HepG2 (cell line): ENCODE results near the gene MEAK7. TPM values are rescaled to one million over a fixed set of nuclear protein-coding genes. Genes with fewer than 3 reads are reported as not detected.
A peak's percentile ranks its signal among the peaks of the same experiment; 100 is the strongest.

ENCODE experiments used
- ATAC-seq: fragments of 200-7000 bp; cut with Tn5 transposase; 3 replicates; pipeline ENCODE4 v1.9.1; 2020; ENCODE audit warnings: mild to moderate bottlenecking, moderate library complexity
- BruUV-seq: library from RNA; stranded (reverse); fragments of 400-500 nt; replicated peaks from 2 replicates; lab custom pipeline; 2021; lab: Mats Ljungman, UMichigan
- CTCF ChIA-PET: fragments of 300-600 bp; formaldehyde crosslinking; extraction: SDS; loops from one replicate; lab custom pipeline; 2021; ENCODE audit warnings: low total read pairs, inconsistent platforms, low intra/inter-chr PET ratio; lab: Yijun Ruan, JAX
- POLR2A ChIA-PET: fragments of 350-600 bp; sonication (Branson Sonifier 250); formaldehyde crosslinking; loops from one replicate; lab custom pipeline; 2020; ENCODE audit warnings: antibody characterized with exemption, inconsistent platforms; lab: Yijun Ruan, JAX
- DNase-seq: peaks from one replicate; pipeline ENCODE4 v3.0.0-alpha.2; 2015; ENCODE audit warnings: low spot score
- FAIRE-seq: peaks from 3 replicates; lab custom pipeline; 2011; peaks lifted over from hg19 to GRCh38; lab: Jason Lieb, UNC
- H2AFZ ChIP-seq: one replicate; pipeline ENCODE4 v1.6.1; 2011; ENCODE audit warnings: low read length, inconsistent platforms
- H3K27ac ChIP-seq: fragments of 300-600 bp; 3 replicates; pipeline ENCODE4 v1.8.0; 2011; ENCODE audit warnings: mixed run types, mild to moderate bottlenecking, mixed read lengths, low read length, inconsistent platforms; ENCODE audit not compliant: insufficient read depth; ENCODE audit errors: extremely low read length
- H3K27me3 ChIP-seq, 2 experiments: fragments of 200-600 bp in 1 of 2; 2 replicates in 1 of 2; 3 replicates in 1 of 2; pipeline versions ENCODE4 v1.6.0 to v1.8.0; 2011; ENCODE audit warnings: low read length in 2 of 2, mild to moderate bottlenecking in 2 of 2, moderate library complexity in 2 of 2, inconsistent platforms in 1 of 2; ENCODE audit not compliant: insufficient read depth in 2 of 2, control insufficient read depth in 1 of 2
- H3K36me3 ChIP-seq, 2 experiments: fragments of 200-600 bp in 1 of 2; replicated peaks in 1 of 2; 2 replicates in 1 of 2; 3 replicates in 1 of 2; pipeline versions ENCODE4 v1.5.1 to v1.8.0; 2011; ENCODE audit warnings: low read length in 2 of 2, inconsistent platforms in 1 of 2; ENCODE audit not compliant: insufficient read depth in 2 of 2, control insufficient read depth in 1 of 2
- H3K4me1 ChIP-seq: 2 replicates; pipeline ENCODE4 v1.5.1; 2012; ENCODE audit warnings: low read length, inconsistent platforms; ENCODE audit not compliant: insufficient read depth
- H3K4me2 ChIP-seq: 2 replicates; pipeline ENCODE4 v1.6.0; 2011; ENCODE audit warnings: low read depth, low read length, inconsistent platforms
- H3K4me3 ChIP-seq, 3 experiments: fragments of 200-600 bp in 1 of 3; sonication (generic), shearing (Covaris generic) in 1 of 3; replicated peaks in 1 of 3; 2 replicates each; pipeline ENCODE4 v1.5.1; 2011 to 2016; ENCODE audit warnings: low read length in 3 of 3, inconsistent platforms in 2 of 3, low read depth in 2 of 3, mild to moderate bottlenecking in 2 of 3, control low read depth in 1 of 3, mixed read lengths in 1 of 3; ENCODE audit not compliant: insufficient read depth in 1 of 3
- H3K79me2 ChIP-seq: one replicate; pipeline ENCODE4 v1.6.1; 2011; ENCODE audit warnings: low read length, inconsistent platforms; ENCODE audit not compliant: insufficient read depth
- H3K9ac ChIP-seq: 2 replicates; pipeline ENCODE4 v1.6.0; 2011; ENCODE audit warnings: mild to moderate bottlenecking, low read depth, low read length, inconsistent platforms; ENCODE audit not compliant: insufficient read depth
- H3K9me3 ChIP-seq: 2 replicates; pipeline ENCODE4 v1.5.1; 2012; ENCODE audit warnings: mild to moderate bottlenecking, low read length
- H4K20me1 ChIP-seq: 2 replicates; pipeline ENCODE4 v1.6.0; 2011; ENCODE audit warnings: inconsistent platforms, mild to moderate bottlenecking, low read length, moderate library complexity; ENCODE audit not compliant: insufficient read depth
- ARID3A ChIP-seq: IDR thresholded peaks from 2 replicates; pipeline ENCODE4 v1.6.1; 2012; ENCODE audit warnings: low read depth, low read length, improper control_type of control experiment
- CHD2 ChIP-seq: IDR thresholded peaks from 2 replicates; pipeline ENCODE4 v1.6.1; 2011; ENCODE audit warnings: low read depth, low read length, improper control_type of control experiment
- DNMT1 ChIP-seq: sonication (generic); formaldehyde crosslinking; IDR thresholded peaks from 2 replicates; pipeline ENCODE4 v1.5.1; 2020; ENCODE audit warnings: mild to moderate bottlenecking, missing genetic modification reagents
- ERF ChIP-seq: IDR thresholded peaks from 2 replicates; pipeline ENCODE4 v1.6.1; 2018; ENCODE audit warnings: missing biosample characterization, missing genetic modification reagents
- HMG20B ChIP-seq: conservative IDR thresholded peaks from 2 replicates; pipeline ENCODE4 v1.6.1; 2016; ENCODE audit warnings: missing genetic modification reagents, missing compliant biosample characterization
- SMAD3 ChIP-seq: sonication (generic); formaldehyde crosslinking; IDR thresholded peaks from 2 replicates; pipeline ENCODE4 v1.4.0; 2020; ENCODE audit warnings: missing genetic modification reagents
- TEF ChIP-seq: sonication (generic); formaldehyde crosslinking; IDR thresholded peaks from 2 replicates; pipeline ENCODE4 v1.5.0; 2020; ENCODE audit warnings: missing genetic modification reagents
- ZNF382 ChIP-seq: sonication (generic); formaldehyde crosslinking; IDR thresholded peaks from 2 replicates; pipeline ENCODE4 v1.5.0; 2020; ENCODE audit warnings: missing genetic modification reagents, mild to moderate bottlenecking, borderline replicate concordance
- ZNF431 ChIP-seq: sonication (generic); formaldehyde crosslinking; IDR thresholded peaks from 2 replicates; pipeline ENCODE4 v1.9.0; 2022; ENCODE audit warnings: missing genetic modification reagents, low read depth, mild to moderate bottlenecking, borderline replicate concordance
- ZNF788 ChIP-seq: sonication (generic); formaldehyde crosslinking; IDR thresholded peaks from 2 replicates; pipeline ENCODE4 v1.5.0; 2020; ENCODE audit warnings: mild to moderate bottlenecking, missing genetic modification reagents, borderline replicate concordance
- WGBS: methylation state at CpG from one replicate; pipeline ENCODE4 v1.1.6; 2017; ENCODE audit warnings: low lambda C conversion rate; 5-methylcytosine and 5-hydroxymethylcytosine counted together
- in situ Hi-C: cut with HindIII; loops from 2 replicates; pipeline ENCODE4 v1.10.0; 2017; ENCODE audit warnings: low pct_unique_long_range_greater_than_20kb; ENCODE audit not compliant: extremely low pct_ligation_motif_present
- intact Hi-C: fragments of 100-400 bp; cut with micrococcal nuclease; formaldehyde crosslinking; loops from one replicate; pipeline ENCODE4 v1.10.0; 2022; ENCODE audit not compliant: unreplicated experiment
- polyA plus RNA-seq, 8 experiments: library from polyadenylated mRNA; depleted of rRNA in 3 of 8; stranded (reverse) in 7 of 8; unstranded in 1 of 8; fragments of >200 nt; fragmentation: Illumina TruSeq in 4 of 8; extraction: Trizol in 4 of 8; gene quantifications; 2 replicates each; pipeline versions ENCODE4 v1.2.1 to v1.2.3, GENCODE V29; 2011 to 2016; ENCODE audit warnings: low read depth in 4 of 8, missing spikeins in 1 of 8, mixed read lengths in 1 of 8; ENCODE audit not compliant: insufficient read depth in 1 of 8
- total RNA-seq, 5 experiments: library from RNA; depleted of rRNA; stranded (reverse); fragments of >200 nt; fragmentation: Illumina TruSeq; extraction: Trizol; gene quantifications; 2 replicates each; pipeline ENCODE4 v1.2.3, GENCODE V29; 2016; ENCODE audit warnings: low read depth in 1 of 5
- TF ChIP-seq, protein P1 (sequence below): sonication (generic); formaldehyde crosslinking; IDR thresholded peaks from 2 replicates; pipeline ENCODE4 v1.5.1; 2020; ENCODE audit warnings: missing genetic modification reagents, mild to moderate bottlenecking, borderline replicate concordance

Gene MEAK7
- total and polyA plus RNA-seq, 2 of the 13 experiments (the other 11 are each of a cell fraction or from before 2014, with no cell fraction given): 11.8 to 14.7 TPM

DNA sequence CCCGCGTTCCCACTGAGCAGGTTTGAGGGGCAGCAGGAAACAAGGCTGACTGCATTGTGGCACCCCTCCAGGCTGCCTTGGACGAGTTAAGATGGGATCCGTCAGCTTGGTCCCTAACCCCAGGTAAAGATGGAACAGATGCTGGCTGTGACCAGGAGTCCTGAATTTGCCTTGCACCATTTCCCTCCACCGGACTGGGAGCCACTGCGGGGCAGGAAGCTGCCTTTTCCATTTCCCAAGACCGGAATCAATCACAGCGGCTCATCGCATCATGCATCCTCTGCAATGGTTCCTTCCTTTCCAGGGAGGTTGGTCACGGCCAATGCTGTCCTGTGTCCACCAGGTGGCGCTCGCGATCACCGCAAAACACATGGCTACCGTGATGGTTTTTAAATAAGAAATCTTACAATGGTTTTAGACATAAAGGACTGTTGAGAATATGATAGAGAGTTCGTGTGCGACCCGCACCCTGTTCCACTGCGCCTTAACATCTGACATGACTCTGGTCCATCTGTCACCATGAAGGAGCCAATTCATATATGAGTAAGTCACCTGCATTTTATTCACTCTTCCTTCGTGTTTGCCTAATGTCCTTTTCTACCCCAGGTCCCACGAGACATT lies 6.8 kb upstream of the MEAK7 start (continued):
- TF ChIP-seq TEF (CRISPR knock-in tag) (no peak), ZNF431 (CRISPR knock-in tag) (no peak), ERF (CRISPR knock-in tag) (peak; percentile 60; the same call in 1 of the 2 replicates)

- Histone ChIP-seq H3K27me3 (no peaks in the 10 kb centered on the region; a peak in 1 of 5 replicates), H3K4me3 (no peak overlapping the region), H3K79me2 (no peaks in the 10 kb centered on the region), H3K36me3 (no peaks in the 10 kb centered on the region), H3K9me3 (no peaks in the 10 kb centered on the region), H2AFZ (no peak overlapping the region), H3K27ac (no peak overlapping the region), H3K4me1 (peaks cover 37% of the 10 kb centered on the region), H3K9ac (no peak overlapping the region), H3K4me2 (no peak overlapping the region), H4K20me1 (no peaks in the 10 kb centered on the region)
- in situ Hi-C loops: no loop called here
- FAIRE-seq (no peak), DNase-seq (no peak), ATAC-seq (no peak)
- POLR2A ChIA-PET: no interaction called here
- WGBS: 54% methylated on average over 15 of the region's 20 CpGs
- CTCF ChIA-PET: interaction anchor here (1.3 kb wide), 1 partner anchor 113 kb away, joined by 3 read pairs; no protein-coding TSS in a partner anchor
- TF ChIP-seq DNMT1 (CRISPR knock-in tag) (no peak), SMAD3 (CRISPR knock-in tag) (no peak), CHD2 (no peak), HMG20B (CRISPR knock-in tag) (no peak), ZNF788 (CRISPR knock-in tag) (peak; percentile 30; the same call in 1 of the 2 replicates), ARID3A (no peak), ZNF382 (CRISPR knock-in tag) (no peak)
- TF ChIP-seq, protein P1, sequence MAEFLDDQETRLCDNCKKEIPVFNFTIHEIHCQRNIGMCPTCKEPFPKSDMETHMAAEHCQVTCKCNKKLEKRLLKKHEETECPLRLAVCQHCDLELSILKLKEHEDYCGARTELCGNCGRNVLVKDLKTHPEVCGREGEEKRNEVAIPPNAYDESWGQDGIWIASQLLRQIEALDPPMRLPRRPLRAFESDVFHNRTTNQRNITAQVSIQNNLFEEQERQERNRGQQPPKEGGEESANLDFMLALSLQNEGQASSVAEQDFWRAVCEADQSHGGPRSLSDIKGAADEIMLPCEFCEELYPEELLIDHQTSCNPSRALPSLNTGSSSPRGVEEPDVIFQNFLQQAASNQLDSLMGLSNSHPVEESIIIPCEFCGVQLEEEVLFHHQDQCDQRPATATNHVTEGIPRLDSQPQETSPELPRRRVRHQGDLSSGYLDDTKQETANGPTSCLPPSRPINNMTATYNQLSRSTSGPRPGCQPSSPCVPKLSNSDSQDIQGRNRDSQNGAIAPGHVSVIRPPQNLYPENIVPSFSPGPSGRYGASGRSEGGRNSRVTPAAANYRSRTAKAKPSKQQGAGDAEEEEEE (CRISPR knock-in tag): no peak
- BruUV-seq: no TSS peak
- intact Hi-C loops: no loop called here
Observed at GRCh38 chr16:84509032-84509950, 4.8 kb upstream of the MEAK7 start.
